Activated T-cell treated with anti-CD3 and anti-CD28 coated beads, Interleukin-2, amount 50 U/mL, for 4 hours (primary cell): ENCODE data around the gene TLR9. TPM values are rescaled to one million over a fixed set of nuclear protein-coding genes. Genes with fewer than 3 reads are reported as not detected.
A peak's percentile ranks its signal among the peaks of the same experiment; 100 is the strongest.
"Not testable (repeated sequence)": the region's sequence is repeated elsewhere in the genome, so short reads cannot be mapped to it uniquely, and the experiment has no call there.

ENCODE experiments used
- ATAC-seq, 2 donors: fragments of 200-7000 bp; cut with Tn5 transposase; one replicate each; pipeline ENCODE4 v1.10.0; 2021
- DNase-seq: peaks from one replicate; pipeline ENCODE4 v3.0.0-alpha.2; 2020
- H3K27me3 Mint-ChIP-seq: one replicate; pipeline ENCODE4 v1.8.0; 2021; ENCODE audit warnings: low read depth, mixed read lengths
- H3K36me3 Mint-ChIP-seq: one replicate; pipeline ENCODE4 v1.8.0; 2022; ENCODE audit warnings: mixed read lengths; ENCODE audit not compliant: insufficient read depth
- H3K4me1 Mint-ChIP-seq: one replicate; pipeline ENCODE4 v1.8.0; 2021; ENCODE audit warnings: low read depth, mixed read lengths
- H3K4me3 Mint-ChIP-seq: one replicate; pipeline ENCODE4 v1.8.0; 2021; ENCODE audit warnings: mild to moderate bottlenecking, moderate library complexity, mixed read lengths
- H3K9me3 Mint-ChIP-seq: one replicate; pipeline ENCODE4 v1.8.0; 2021; ENCODE audit warnings: mixed read lengths
- total RNA-seq, 3 donors: library from RNA; stranded (reverse); gene quantifications; one replicate each; pipeline ENCODE4 v1.2.1, GENCODE V29; 2021

Gene TLR9, protein sequence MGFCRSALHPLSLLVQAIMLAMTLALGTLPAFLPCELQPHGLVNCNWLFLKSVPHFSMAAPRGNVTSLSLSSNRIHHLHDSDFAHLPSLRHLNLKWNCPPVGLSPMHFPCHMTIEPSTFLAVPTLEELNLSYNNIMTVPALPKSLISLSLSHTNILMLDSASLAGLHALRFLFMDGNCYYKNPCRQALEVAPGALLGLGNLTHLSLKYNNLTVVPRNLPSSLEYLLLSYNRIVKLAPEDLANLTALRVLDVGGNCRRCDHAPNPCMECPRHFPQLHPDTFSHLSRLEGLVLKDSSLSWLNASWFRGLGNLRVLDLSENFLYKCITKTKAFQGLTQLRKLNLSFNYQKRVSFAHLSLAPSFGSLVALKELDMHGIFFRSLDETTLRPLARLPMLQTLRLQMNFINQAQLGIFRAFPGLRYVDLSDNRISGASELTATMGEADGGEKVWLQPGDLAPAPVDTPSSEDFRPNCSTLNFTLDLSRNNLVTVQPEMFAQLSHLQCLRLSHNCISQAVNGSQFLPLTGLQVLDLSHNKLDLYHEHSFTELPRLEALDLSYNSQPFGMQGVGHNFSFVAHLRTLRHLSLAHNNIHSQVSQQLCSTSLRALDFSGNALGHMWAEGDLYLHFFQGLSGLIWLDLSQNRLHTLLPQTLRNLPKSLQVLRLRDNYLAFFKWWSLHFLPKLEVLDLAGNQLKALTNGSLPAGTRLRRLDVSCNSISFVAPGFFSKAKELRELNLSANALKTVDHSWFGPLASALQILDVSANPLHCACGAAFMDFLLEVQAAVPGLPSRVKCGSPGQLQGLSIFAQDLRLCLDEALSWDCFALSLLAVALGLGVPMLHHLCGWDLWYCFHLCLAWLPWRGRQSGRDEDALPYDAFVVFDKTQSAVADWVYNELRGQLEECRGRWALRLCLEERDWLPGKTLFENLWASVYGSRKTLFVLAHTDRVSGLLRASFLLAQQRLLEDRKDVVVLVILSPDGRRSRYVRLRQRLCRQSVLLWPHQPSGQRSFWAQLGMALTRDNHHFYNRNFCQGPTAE
- under 1 TPM in 1 of 3 donors, not detected in 2; 0.18 TPM for total RNA-seq

DNA sequence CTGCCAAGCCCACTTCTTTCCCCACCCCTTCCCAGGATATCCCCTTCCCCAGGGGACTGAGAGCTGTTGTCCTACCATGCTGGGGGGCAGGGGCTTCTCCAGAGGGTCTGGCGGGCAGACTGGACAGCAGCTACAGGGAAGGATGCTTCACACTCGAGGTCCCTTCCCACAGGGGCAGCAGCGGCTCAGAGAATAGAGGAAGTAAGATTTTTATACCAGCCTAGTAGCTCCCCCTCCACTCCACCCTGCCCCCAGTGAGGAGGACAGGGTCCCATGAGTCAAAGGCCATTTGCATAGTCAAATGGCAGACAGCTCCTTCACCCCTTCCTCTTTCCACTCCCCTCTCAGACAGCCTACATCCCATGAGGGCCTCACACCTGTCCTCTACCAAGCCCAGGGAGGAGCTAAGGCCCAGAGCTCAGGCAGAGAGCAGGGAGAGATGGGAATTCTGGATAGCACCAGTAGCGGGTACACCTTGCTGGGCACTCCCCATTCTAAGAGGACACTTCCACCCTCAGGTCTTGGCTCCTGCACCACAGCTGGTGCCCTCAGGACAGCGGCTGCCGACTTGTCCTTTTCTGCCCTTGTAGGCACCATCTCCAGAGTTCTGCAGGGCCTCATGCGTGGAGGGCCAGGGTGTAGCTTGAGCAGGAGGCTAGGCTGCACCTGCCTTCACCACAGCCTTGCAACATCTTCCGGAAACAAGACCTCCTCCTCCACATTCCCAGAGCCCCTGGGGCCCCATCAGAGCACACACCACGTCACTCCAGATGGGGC lies at the start of gene TLR9:
Gene TLR9, minus strand, starts transcription at position 194 of the 777 bp plus-strand sequence. Its CDS starts 116 bp downstream, at position 78.
- H3K27me3 Mint-ChIP-seq: no peaks in the 10 kb centered on the region
- peak within 1 kb of the TSS; percentile 49 for H3K4me3 Mint-ChIP-seq
- peaks cover 10% of the 10 kb centered on the region for H3K36me3 Mint-ChIP-seq
- H3K9me3 Mint-ChIP-seq: no peaks in the 10 kb centered on the region
- peaks cover 62% of the 10 kb centered on the region for H3K4me1 Mint-ChIP-seq
- ATAC-seq (peak; percentile 48 to 54), DNase-seq (no peak)

DNA sequence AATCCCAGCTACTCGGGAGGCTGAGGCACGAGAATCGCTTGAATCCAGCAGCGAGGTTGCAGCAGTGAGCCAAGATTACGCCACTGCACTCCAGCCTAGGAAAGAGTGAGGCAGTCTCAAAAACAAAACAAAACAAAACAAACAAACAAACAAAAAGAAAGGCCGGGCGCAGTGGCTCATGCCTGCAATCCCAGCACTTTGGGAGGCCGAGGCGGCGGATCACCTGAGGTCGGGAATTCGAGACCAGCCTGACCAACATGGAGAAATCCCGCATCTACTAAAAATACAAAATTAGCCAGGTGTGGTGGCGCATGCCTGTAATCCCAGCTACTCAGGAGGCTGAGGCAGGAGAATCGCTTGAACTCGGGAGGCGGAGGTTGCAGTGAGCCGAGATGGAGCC lies 49.3 kb upstream of the TLR9 start:
- not testable (repeated sequence) for ATAC-seq, DNase-seq, H3K27me3 Mint-ChIP-seq, H3K9me3 Mint-ChIP-seq
- peaks cover 66% of the 10 kb centered on the region for H3K4me1 Mint-ChIP-seq
- H3K4me3 Mint-ChIP-seq: peak overlapping the region; percentile 95
- H3K36me3 Mint-ChIP-seq: peaks cover 39% of the 10 kb centered on the region

DNA sequence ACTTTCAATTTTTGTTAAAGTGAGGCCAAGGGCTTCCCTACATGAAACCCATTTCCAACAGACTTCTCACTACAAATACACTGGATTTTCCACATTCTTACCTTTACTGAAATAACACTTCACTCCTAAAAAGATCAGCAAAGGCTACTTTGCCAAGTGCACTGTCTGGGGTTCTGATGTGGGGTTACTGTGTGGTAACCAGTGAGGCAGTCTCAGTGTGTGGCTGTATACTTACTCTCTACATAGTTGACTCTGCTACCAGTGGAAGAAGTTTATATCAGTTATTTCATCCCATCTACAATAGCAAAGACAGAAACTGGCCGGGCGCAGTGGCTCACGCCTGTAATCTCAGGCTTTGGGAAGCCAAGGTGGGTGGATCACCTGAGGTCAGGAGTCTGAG lies 47.4 kb upstream of the TLR9 start:
- no peak for DNase-seq
- Mint-ChIP-seq H3K4me1 (peaks cover 73% of the 10 kb centered on the region), H3K9me3 (no peaks in the 10 kb centered on the region), H3K36me3 (peaks cover 46% of the 10 kb centered on the region), H3K4me3 (peak overlapping the region; percentile 95), H3K27me3 (no peaks in the 10 kb centered on the region)
- ATAC-seq: no peak

DNA sequence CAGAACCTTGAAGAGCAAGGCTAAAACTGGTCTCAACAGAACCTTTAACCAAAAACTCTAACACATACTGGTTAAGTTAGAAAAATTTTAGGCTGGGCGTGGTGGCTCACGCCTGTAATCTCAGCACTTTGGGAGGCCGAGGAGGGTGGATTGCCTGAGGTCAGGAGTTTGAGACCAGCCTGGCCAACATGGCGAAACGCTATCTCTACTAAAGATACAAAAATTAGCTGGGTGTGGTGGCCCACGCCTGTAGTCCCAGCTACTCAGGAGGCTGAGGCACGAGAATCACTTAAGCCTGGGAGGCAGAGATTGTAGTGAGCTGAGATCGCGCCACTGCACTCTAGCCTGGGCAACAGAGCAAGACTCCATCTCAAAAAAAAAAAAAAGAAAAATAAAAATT lies 46.7 kb upstream of the TLR9 start:
- Mint-ChIP-seq H3K4me1 (peaks cover 80% of the 10 kb centered on the region), H3K36me3 (peaks cover 48% of the 10 kb centered on the region), H3K4me3 (peak overlapping the region; percentile 78)
- DNase-seq, H3K27me3 Mint-ChIP-seq, H3K9me3 Mint-ChIP-seq, ATAC-seq: not testable (repeated sequence)

DNA sequence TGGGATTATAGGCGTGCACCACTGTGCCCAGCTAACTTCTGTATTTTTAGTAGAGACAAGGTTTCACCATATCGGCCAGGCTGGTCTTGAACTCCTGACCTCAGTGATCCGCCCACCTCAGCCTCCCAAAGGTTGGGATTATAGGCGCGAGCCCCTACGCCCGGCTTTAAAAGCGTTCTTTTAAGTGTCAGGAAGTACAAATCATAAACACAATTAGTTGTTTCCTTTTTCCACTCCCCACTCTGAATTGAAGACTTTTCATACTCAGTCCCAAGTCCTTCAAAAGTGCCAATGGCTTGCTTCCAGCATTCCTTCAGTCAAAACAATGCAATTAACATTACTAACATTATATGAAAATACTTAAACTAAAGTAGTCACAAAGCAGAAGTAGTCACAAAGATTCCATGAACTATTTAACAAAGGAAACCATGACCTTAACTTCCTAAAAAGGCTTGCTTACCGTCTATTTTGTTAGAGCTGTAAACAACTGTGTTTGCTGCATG lies 44.9 kb upstream of the TLR9 start:
- peak overlapping the region; percentile 78 for H3K4me3 Mint-ChIP-seq
- ATAC-seq: no peak
- peaks cover 83% of the 10 kb centered on the region for H3K4me1 Mint-ChIP-seq

DNA sequence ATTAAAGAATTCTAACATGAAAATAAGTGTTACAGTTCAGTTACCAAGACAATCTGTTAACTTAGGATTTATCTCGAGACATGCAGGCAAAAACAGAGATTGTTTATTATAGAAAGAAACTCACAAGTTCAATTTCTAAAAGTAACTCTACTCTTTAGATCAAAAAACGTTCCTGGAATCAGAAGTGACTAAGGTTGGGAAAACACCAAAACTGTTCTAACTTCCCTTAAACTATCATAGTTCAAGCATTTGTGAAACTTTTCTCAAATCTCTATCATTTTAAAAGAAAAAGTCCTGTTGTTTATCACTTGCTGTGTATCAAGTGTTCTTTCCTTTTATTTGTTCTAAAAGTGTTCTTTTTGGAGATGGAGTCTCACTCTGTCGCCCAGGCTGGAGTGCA lies 44.3 kb upstream of the TLR9 start:
- peak; percentile 24 to 30 for ATAC-seq
- peak overlapping the region; percentile 78 for H3K4me3 Mint-ChIP-seq
- no peaks in the 10 kb centered on the region for H3K27me3 Mint-ChIP-seq
- DNase-seq: no peak
- H3K4me1 Mint-ChIP-seq: peaks cover 81% of the 10 kb centered on the region
- no peaks in the 10 kb centered on the region for H3K9me3 Mint-ChIP-seq
- peaks cover 53% of the 10 kb centered on the region for H3K36me3 Mint-ChIP-seq

More for the DNA sequence above, 44.9 kb upstream of the TLR9 start:
- DNase-seq: no peak
- H3K27me3 Mint-ChIP-seq: no peaks in the 10 kb centered on the region
- no peaks in the 10 kb centered on the region for H3K9me3 Mint-ChIP-seq
- peaks cover 54% of the 10 kb centered on the region for H3K36me3 Mint-ChIP-seq

DNA sequence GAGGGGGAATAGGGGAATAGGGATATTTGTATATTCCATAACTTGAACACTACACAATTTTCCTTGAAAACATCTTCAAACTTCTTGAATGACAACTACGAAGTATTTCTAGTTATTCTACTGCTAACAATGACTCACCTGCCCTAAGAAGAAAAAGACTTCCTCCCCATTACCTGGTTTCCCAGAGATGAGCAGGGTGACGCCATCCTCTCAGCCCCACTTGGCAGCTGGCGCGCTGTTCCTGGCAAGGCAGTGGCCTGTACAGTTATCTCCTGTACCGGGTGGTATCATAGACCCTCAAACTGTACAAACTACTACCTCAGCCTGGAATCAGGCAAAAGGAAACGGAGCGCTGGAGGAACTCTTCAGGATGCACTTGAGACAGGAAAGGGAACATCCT lies 42.6 kb upstream of the TLR9 start:
- Mint-ChIP-seq H3K9me3 (no peaks in the 10 kb centered on the region), H3K4me3 (peak overlapping the region; percentile 67), H3K4me1 (peaks cover 80% of the 10 kb centered on the region), H3K27me3 (no peaks in the 10 kb centered on the region), H3K36me3 (peaks cover 59% of the 10 kb centered on the region)
- peak; percentile 67 for DNase-seq
- ATAC-seq: peak; percentile 76 to 82

DNA sequence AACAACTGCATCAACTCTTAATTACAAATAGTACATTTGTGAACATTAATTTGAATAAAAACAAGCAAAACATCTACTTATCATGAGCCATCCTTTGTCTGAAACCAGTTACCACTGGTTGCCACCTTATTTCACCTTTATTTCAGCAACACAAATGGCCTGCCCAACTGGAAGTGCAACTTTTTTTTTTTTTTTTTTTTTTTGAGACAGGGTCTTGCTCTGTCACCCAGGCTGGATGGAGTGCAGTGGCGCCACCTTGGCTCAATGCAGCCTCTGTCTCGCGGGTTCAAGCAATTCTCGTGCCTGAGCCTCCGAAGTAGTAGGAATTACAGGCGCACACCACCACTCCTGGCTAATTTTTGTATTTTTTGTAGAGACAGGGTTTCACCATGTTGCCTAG lies 39.9 kb upstream of the TLR9 start:
- Mint-ChIP-seq H3K36me3 (peaks cover 61% of the 10 kb centered on the region), H3K9me3 (no peaks in the 10 kb centered on the region), H3K4me3 (no peak overlapping the region), H3K27me3 (no peaks in the 10 kb centered on the region), H3K4me1 (peaks cover 80% of the 10 kb centered on the region)
- ATAC-seq (no peak), DNase-seq (no peak)

DNA sequence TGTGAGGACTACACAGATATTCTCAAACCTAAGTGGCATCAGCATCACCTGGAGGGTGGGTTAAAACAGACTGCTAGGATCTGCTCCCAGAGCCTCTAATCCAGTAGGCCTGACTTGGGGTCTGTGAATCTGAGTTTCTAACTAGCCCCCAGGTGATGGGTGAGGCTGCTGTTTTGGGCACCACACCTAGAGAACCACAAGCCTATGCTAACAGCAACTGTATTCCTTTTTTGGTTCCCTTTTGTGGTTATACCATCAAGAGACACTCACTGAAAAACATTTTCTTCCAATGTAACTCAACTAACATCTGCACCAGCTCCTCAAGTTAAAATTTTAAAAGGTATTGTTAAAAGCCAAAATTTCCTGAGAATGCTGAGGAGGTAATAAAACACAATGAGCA lies 37.0 kb upstream of the TLR9 start:
- H3K4me1 Mint-ChIP-seq: peaks cover 79% of the 10 kb centered on the region
- no peaks in the 10 kb centered on the region for H3K9me3 Mint-ChIP-seq
- no peak overlapping the region for H3K4me3 Mint-ChIP-seq
- DNase-seq (no peak), ATAC-seq (no peak)
- H3K27me3 Mint-ChIP-seq: no peaks in the 10 kb centered on the region
- peaks cover 71% of the 10 kb centered on the region for H3K36me3 Mint-ChIP-seq

DNA sequence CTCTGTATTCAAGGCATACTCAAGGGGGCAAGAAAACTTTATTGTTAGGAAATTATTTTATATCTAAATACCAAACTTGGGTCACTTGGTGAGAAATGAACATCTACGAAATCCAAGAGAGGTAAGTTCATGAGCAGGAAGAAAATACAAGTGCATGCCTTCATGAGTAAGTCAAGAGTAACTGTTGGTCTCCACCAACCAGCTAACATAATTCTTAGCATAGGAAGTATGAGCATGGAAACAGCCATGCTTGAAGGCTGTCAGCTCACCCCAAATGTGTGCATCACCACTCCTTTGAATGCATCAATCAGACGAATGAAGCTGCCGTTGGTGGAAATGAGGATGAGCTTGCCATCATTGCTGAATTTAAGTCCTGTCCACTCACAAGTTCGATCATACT lies 34.0 kb upstream of the TLR9 start:
- ATAC-seq (peak in 1 of 2 donors; percentile 24), DNase-seq (no peak)

DNA sequence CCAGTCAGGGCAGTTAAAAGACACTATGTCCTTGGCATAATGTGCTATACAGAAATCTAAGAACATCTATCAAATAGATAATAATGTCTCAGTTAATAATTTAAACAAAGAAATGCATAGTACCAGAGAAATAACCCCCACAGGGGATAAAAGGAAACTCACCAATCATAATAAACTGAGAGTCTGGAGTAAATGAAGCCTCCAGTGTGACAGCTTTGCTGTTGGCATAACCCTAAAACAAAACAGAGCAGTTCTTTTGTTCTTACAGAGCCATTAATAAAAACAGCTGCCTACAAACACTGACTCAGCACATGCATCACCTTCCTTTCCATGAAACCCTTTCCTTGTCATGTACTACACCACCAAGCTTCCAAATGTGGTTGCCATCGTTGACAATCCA lies 33.6 kb upstream of the TLR9 start:
- Mint-ChIP-seq H3K27me3 (no peaks in the 10 kb centered on the region), H3K4me3 (no peak overlapping the region), H3K4me1 (peaks cover 93% of the 10 kb centered on the region), H3K36me3 (peaks cover 72% of the 10 kb centered on the region), H3K9me3 (no peaks in the 10 kb centered on the region)
- ATAC-seq (peak in 1 of 2 donors; percentile 38), DNase-seq (no peak)

More for the DNA sequence above, 34.0 kb upstream of the TLR9 start:
- Mint-ChIP-seq H3K4me3 (no peak overlapping the region), H3K9me3 (no peaks in the 10 kb centered on the region), H3K27me3 (no peaks in the 10 kb centered on the region), H3K4me1 (peaks cover 93% of the 10 kb centered on the region), H3K36me3 (peaks cover 76% of the 10 kb centered on the region)

DNA sequence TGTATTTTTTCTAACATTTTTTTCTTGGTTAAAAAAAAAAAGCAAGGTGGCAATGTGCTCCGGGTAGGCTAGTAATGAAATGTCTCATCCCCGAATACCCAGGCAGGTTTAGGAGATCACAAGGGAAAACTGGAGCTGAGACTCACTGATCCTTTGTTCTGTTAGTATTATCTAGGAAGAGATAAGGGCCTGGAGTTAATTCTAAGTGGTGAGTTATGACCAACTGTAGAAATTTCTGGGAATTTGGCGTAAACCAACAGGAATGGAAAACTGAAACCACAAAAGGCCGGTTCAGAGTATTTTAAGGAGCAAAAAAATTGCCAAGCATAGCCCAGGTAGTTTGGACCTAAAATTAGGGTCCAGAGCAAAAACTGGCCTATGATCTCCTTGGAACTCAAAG lies 32.5 kb upstream of the TLR9 start:
- no peaks in the 10 kb centered on the region for H3K27me3 Mint-ChIP-seq
- no peak for ATAC-seq
- no peak for DNase-seq
- peaks cover 66% of the 10 kb centered on the region for H3K36me3 Mint-ChIP-seq
- H3K4me3 Mint-ChIP-seq: no peak overlapping the region
- no peaks in the 10 kb centered on the region for H3K9me3 Mint-ChIP-seq
- H3K4me1 Mint-ChIP-seq: peaks cover 93% of the 10 kb centered on the region

DNA sequence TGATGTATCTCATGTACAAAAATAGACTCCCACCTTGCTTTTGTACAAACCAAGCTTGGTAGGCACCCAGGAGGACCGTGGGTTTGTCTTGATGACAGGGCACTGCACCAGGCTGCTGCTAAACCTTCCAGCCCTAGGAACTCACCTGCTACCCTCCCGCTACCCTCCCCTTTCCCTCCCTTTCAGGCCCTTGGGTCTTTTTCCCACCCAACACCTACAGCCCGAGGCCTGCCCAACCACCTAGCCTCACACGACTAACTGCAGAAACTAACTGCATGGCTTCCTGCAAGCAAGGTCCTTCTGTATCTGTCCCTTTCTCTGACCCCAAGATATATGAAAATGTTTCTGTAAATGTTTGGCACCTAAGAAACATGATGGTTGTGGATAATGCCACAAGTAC lies 31.2 kb upstream of the TLR9 start:
- Mint-ChIP-seq H3K27me3 (no peaks in the 10 kb centered on the region), H3K4me1 (peaks cover 91% of the 10 kb centered on the region), H3K4me3 (no peak overlapping the region), H3K9me3 (no peaks in the 10 kb centered on the region), H3K36me3 (peaks cover 68% of the 10 kb centered on the region)
- no peak for DNase-seq
- no peak for ATAC-seq
